WERI-Rb-1 (cell line): ENCODE measurements around the gene ADH1C.

ENCODE experiments used
- DNase-seq: peaks from one replicate; pipeline ENCODE4 v3.0.0-alpha.2; 2020
- H3K27ac ChIP-seq: fragments of 250-450 bp; sonication (Bioruptor Pico); 2 replicates; pipeline ENCODE4 v1.5.1; 2020; ENCODE audit warnings: mild to moderate bottlenecking, moderate library complexity
- H3K27me3 ChIP-seq: fragments of 250-450 bp; sonication (Bioruptor Pico); 2 replicates; pipeline ENCODE4 v1.5.1; 2021; ENCODE audit warnings: mild to moderate bottlenecking, low read depth, moderate library complexity; ENCODE audit not compliant: insufficient read depth, severe bottlenecking
- H3K36me3 ChIP-seq: fragments of 250-450 bp; sonication (Bioruptor Pico); 2 replicates; pipeline ENCODE4 v1.5.1; 2020; ENCODE audit warnings: mild to moderate bottlenecking, moderate library complexity
- H3K4me3 ChIP-seq: 2 replicates; pipeline ENCODE4 v1.5.1; 2011; ENCODE audit warnings: low read depth, mild to moderate bottlenecking, control low read depth, low read length
- H3K9me3 ChIP-seq: fragments of 250-450 bp; sonication (Bioruptor Pico); 2 replicates; pipeline ENCODE4 v1.5.1; 2021; ENCODE audit warnings: mild to moderate bottlenecking, moderate library complexity; ENCODE audit not compliant: severe bottlenecking
- TF ChIP-seq, protein P1 (sequence below): IDR thresholded peaks from 2 replicates; pipeline ENCODE4 v1.5.1; 2011; ENCODE audit warnings: low read depth, mild to moderate bottlenecking, control low read depth, inconsistent platforms, low read length

Gene ADH1C

GRCh38 chr4:99290848-99291786, 61.4 kb downstream of the ADH1C start, which contains the start of gene ADH1A:
Gene ADH1A (minus strand): TSS chr4:99290985. CDS start chr4:99290914, 71 bp downstream.
- no peaks in the 10 kb centered on the region for H3K36me3 ChIP-seq
- H3K27me3 ChIP-seq: no peaks in the 10 kb centered on the region
- no peaks in the 10 kb centered on the region for H3K9me3 ChIP-seq
- TF ChIP-seq, protein P1, sequence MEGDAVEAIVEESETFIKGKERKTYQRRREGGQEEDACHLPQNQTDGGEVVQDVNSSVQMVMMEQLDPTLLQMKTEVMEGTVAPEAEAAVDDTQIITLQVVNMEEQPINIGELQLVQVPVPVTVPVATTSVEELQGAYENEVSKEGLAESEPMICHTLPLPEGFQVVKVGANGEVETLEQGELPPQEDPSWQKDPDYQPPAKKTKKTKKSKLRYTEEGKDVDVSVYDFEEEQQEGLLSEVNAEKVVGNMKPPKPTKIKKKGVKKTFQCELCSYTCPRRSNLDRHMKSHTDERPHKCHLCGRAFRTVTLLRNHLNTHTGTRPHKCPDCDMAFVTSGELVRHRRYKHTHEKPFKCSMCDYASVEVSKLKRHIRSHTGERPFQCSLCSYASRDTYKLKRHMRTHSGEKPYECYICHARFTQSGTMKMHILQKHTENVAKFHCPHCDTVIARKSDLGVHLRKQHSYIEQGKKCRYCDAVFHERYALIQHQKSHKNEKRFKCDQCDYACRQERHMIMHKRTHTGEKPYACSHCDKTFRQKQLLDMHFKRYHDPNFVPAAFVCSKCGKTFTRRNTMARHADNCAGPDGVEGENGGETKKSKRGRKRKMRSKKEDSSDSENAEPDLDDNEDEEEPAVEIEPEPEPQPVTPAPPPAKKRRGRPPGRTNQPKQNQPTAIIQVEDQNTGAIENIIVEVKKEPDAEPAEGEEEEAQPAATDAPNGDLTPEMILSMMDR: no peak
- no peak within 1 kb of the TSS for H3K27ac ChIP-seq
- no peak for DNase-seq
- H3K4me3 ChIP-seq: no peak within 1 kb of the TSS
